ENCODE measurements around the gene RAB3IP. TPM values are rescaled to one million over a fixed set of nuclear protein-coding genes. Genes with fewer than 3 reads are reported as not detected.

Gene RAB3IP, protein sequence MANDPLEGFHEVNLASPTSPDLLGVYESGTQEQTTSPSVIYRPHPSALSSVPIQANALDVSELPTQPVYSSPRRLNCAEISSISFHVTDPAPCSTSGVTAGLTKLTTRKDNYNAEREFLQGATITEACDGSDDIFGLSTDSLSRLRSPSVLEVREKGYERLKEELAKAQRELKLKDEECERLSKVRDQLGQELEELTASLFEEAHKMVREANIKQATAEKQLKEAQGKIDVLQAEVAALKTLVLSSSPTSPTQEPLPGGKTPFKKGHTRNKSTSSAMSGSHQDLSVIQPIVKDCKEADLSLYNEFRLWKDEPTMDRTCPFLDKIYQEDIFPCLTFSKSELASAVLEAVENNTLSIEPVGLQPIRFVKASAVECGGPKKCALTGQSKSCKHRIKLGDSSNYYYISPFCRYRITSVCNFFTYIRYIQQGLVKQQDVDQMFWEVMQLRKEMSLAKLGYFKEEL
- total RNA-seq, result 23.0 TPM

DNA sequence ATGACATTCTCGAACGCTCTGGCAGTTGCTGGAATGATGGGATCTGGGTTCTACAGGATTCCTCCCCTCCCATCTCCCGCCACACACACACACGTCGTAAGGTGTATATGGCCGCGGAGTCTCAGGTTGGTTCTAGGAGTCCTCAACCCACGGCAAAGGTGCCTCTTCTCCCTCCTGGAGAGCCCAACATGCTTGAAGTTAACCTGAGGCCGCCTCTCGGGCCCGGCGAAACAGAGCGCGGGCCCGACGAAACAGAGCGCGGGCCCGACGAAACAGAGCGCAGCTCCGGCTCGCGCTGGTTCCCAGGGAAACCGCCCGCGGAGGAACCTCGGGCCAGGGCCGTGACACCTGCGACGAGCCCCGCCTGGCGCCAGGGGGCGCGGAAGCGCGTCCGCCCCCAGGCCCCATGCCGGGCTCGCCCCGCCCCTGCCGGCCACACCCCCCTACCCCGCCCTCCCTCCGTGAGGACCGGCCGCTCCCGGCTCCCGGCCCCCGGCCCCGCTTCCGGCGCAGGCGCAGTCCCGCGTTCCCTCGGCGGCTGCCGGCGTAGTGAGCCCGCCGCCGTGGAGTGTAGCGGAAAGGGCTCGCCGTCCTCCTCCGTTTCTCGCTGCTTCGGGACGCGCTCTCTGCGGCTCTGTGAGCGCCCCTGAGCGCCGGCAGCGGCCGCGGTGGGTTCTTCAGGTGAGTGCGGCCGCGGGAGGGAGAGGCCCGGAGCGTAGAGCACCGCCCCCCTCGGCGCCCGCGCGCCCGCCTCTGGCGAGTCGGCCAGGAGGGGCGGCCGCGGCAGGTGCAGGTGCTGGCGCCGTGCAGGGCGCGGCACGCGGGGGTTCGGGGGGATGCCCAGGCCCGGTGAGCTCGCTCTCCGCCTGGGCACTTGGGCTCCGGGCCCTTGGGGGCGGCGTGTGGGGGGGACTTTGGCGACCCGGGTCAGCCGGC, at the start of gene RAB3IP:
RAB3IP (plus strand) TSS at position 510 of the 936 bp plus-strand sequence. CDS start 16,549 bp downstream, outside the sequence.
- DNase-seq, result peak; percentile 94

DNA sequence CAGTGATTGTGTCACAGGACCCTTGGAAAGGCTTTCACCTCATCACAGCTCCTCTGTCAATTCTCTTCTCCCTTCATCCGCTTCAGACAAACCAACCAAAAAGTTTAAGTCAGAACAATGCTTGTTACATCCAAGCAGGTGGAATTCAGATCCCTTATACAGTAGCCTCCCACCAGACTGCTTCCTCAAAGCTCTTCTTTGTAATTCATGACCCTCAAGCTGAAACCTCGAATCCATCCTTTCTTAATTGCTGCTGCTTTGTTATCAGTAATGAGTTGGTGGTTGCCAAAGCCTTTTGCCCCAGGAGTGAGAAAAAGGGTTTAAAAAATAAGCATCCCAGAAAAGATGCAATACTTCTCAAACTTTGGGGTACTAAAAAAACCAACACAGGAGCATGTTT, 49.0 kb upstream of the RAB3IP start:
- DNase-seq, result no peak

DNA sequence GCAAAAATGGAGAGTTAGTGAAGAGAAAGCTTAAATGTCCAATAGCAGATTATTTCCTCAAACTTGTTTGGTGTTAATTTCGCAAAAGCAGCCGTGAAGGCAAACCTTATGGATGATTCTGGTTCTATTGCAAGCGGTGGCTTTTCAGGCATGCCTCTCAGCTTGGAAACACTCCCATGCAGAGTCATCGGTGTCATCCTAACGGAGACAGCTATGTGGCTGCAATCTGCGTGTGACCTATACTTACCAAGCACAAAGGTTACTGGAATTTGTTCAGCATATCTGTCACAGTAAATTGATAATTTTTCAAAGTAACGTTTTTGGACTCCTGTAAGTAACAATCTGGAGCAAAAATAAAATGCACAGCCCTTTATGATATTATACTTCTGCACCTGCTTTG, 44.5 kb upstream of the RAB3IP start:
- DNase-seq, result no peak

DNA sequence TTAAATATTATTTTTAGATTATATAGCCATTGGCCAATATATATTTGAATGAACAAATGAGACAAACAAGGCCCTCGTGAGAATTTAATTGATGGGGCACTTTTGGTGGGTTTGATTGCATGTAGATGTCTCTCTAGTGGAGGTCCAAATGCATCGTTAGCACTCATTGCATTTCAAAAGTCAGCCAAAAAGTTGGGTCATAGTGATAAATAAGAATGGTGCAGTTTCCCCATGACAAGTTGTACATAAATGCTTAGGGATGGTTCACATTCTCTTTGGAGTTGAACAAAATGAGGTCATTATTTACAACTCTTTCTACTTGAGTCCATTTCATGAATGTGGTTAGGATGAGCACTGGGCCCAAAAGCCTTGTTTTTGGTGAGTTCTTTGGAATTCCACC, 40.6 kb upstream of the RAB3IP start:
- no peak for DNase-seq

DNA sequence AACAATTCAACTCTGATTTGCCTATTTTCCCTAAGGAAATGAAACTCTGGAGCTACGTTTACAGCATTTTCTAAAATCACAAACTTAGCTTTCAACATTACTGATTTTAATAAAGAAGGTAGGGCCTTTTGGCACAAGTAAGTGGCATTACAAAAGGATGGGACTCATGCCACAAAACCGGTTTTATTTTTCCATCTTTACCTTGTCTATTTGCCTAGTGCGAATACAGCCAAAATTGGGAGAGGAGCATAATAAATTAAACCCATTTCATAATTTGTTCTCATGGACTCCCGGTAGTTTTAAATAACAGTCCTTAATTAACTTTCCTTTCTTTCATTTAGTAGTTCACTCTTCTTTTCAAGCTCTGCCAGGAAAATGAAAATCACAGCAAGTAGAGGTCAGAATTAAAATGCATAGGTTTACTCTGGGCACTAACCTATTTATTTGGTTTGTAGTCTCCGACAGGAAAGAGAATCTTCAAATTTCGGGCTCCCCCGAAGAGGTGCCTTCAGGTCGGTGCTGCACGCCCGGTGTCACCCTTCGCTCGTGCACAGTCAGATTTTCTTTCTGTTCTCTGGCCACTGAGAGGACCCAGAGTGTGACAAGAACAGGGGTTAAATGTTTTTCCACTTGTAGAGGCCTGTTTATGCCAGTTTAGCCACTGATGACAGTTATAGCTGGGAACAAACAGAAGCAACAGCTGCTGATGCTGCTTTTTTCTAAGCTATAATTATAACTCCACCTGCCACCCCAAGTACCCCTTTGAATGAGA, 39.7 kb upstream of the RAB3IP start, which contains the start of gene BEST3:
BEST3 (minus strand) TSS at position 535 of the 772 bp plus-strand sequence. CDS start 1,505 bp downstream, outside the sequence.
- peak; percentile 82 for DNase-seq

DNA sequence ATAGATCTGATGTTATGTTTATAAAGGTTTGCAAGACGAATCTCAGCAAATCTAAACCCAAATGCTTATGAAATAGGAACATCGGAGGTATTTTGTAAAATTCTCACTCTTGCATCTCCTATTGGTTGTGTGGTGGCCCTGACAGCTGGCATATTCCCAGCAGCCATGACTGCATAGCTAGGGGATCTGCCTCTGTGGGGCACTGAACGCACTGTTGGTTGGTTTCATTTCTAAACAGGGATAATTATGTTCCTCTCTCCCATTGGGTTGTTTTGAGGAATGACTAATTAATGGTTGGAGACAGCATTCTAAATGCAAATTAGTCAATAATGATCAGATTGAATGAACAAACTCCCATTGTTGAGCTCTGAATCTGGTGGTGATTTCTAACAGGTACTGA, 36.8 kb upstream of the RAB3IP start:
- DNase-seq, result no peak

DNA sequence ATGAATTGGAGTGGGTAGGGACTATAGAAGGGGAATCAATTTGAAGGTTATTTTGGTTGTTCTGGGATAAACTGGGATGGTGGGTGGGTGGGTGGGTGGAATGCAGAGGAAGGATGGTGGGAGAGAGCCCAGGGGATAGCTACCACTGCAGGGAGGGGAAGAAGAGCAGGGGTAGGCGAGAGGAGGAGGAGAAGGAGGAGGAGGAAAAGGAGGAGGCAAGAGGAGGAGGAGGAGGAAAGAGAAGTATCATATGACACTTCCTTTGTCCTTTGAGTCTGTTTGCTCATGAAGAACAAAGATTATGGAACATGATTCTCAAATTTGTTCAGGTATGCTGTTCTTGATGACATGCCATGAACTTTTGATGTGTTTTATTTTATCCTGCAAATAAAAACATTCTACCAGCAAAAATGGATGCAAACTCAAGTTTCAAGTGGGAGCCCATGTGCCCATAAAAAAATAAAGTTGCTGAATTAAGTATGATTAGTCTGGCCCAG, 35.5 kb upstream of the RAB3IP start:
- no peak for DNase-seq

DNA sequence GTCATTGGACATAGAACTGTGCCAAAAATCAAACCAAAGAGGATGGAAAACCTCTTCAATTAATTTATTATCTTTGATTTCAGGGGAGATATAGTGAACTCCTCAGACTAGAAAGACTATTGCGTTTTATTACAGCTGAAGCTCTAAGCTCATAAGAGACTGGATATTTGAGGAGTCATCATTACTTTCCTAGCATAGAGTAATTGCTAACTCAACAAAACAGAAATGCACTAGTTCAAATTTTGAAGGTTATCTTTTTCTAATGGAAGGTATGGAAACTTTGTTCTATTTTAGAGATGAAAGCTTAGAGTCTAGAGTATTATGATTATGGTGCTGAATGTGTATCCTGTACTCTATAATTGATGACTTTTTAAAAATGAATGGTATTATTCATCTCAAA, 34.3 kb upstream of the RAB3IP start:
- DNase-seq, result no peak

DNA sequence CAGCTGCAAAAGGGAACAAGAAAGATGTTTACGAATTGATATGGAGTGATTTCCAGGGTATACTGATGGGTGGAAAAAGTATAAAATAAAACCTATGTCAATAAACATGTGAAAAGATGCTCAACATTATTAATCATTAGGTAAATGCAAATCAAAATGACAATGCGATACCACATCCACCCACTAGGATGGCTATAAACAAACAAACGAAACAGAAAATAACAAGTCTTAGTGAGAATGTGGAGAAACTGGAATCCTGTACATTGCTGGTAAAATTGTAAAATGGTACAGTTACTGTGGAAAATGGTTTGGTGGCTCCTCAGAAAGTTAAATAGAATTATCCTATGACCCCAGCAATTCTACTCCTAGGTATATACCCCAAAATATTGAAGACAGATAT, 30.0 kb upstream of the RAB3IP start:
- no peak for DNase-seq

DNA sequence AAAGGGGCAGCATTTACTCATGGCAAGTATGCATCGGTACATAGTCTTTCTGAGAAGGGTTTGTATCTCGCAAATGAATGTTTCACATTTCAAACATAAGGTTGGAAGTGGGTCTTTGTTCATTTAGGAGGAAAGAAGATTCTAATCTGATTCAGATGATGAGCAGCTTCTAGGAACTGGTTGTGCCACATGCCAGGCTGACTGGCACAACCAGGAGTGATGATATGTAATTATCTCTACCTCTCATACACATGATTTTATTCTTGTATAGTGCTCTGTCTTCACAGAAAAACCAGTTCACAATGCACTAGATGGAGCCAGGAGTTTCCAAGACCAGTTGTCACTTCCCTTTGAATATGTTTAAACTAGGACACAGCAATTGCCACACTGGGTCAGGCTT, 25.8 kb upstream of the RAB3IP start:
- no peak for DNase-seq

DNA sequence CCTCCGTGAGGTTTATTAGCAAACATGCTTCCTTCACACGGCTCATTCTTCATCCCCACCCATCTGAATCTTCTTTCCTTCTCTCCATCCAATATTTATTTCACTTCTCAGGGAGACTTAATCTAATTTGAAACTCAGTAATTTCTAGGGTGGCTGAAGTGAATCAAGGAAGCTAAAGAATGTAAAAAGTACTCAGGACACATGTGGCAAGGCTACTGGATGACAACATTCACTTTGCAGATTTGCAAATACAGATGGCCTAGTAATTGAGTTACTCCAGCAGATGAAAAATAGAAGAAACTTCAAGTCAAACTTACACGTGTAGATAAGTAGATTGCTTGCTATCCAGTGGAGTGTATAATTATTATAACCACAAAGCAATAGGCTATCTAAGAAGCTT, 24.1 kb upstream of the RAB3IP start:
- DNase-seq, result no peak

DNA sequence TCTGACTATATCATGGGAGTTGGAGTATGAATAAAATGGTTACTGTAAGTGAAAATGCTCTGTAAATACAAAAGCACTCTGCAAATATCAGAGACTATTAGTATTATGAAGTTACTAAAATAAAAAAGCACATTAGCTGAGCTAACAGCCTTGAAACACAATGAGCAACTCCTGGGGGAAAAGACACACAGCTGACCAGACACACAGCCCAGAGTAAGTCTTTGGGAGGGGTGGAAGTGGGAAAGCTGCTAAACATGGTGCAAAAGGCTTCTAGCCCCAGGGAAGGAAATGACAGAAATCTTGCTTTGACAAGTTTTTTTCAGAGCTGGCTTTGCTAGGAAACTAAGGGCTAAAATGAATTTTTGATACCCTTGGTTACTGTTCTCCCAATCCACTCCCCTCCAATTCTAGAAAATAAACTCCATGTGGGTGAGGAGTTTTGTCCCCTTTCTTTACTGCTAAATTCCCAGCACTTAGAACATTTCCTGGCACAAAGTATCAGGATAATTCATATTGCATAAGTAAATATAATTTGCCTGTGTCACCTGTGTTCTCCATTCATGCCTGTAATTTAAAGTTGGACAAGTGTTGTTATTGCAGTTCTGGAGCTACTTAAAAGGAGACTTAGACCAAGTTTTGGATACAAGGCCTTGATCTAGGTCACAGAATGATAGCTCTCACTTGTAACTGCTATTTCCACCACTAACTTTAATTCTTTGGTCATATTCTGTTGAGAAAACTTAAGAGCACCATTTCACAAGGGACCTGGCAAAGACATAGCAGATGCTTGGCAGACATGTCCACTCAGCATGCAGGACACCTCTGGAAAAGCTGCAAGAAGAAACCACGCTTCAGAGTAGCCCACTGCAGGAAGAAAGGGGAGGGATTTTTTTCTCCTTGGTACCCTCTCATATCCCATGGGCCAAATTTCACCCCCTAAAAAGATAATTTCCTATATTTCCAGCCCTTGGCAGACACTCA, 19.0 kb upstream of the RAB3IP start:
- peak; percentile 6 for DNase-seq

DNA sequence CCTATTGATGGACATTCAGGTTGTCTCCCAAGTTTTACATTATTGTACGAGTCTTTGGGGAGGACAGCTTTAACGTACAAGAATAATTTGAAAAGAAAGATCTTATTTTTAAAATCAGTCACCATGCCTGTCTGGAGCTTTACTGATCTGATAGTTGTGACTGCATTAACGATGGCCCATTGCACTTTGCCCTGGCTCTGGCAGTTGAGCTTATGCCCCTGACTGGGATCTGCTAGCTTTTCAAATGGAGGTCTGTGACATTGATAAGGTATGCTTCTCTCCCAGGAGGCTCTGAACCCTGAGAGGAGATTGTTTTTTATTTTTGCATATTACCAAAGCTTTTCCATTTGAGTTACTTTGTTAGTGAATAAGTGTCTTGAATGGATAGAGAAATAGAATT, 17.9 kb upstream of the RAB3IP start:
- no peak for DNase-seq

DNA sequence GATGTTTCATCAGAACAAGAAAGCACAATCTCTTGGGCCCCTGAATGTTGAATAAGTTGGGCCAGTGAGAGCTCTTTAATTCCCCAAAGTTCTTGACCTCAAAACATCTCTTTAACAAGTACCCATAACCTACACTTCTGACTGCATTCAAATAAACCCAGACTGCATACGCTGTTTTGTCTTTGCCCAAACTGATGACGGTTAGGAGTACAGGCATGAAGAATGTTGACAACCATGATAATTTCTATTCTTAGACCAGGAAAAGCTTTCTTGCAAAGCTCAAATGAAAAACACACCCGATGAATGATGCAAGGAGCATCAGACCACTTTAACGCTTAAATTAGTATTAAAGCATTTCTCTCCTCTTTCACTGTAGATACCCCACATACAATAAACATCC, 11.7 kb upstream of the RAB3IP start:
- no peak for DNase-seq

DNA sequence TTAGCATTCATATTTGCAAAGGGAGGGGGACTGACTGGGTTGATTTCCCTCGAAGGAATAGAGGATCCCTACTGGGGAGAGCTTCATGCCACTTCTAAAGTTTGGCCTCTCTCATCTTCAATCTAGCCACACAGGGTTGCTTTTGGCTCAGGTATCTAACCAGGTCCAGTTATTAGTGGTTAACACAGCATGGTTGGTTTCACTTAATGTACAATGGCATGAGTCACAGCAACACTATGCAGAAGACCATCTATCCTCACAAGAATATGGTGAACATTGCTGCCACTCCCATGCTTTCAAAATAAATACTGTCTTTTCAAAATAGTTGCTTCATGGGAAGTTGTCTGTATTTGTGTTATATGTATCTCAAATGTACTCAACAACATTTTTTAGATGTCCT, 6.6 kb upstream of the RAB3IP start:
- DNase-seq, result no peak

DNA sequence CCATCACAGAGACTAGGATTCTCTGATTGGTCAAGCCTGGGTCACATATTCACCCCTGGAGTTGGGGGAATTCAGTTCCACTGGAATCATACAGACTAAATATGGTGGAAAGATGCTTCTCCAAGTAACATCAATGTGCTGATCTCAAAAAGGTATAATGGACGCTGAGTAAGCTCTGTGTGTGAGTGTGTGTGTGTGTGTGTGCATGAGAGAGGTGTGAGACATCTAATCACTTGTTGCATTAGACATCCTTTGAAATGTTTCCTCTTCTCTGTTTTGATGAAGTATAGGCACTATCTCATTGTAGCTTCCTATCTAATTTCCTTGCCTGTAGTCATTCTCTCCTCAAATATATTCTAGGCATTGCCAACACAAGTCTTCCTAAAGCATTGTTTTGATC, 5.0 kb upstream of the RAB3IP start:
- no peak for DNase-seq

DNA sequence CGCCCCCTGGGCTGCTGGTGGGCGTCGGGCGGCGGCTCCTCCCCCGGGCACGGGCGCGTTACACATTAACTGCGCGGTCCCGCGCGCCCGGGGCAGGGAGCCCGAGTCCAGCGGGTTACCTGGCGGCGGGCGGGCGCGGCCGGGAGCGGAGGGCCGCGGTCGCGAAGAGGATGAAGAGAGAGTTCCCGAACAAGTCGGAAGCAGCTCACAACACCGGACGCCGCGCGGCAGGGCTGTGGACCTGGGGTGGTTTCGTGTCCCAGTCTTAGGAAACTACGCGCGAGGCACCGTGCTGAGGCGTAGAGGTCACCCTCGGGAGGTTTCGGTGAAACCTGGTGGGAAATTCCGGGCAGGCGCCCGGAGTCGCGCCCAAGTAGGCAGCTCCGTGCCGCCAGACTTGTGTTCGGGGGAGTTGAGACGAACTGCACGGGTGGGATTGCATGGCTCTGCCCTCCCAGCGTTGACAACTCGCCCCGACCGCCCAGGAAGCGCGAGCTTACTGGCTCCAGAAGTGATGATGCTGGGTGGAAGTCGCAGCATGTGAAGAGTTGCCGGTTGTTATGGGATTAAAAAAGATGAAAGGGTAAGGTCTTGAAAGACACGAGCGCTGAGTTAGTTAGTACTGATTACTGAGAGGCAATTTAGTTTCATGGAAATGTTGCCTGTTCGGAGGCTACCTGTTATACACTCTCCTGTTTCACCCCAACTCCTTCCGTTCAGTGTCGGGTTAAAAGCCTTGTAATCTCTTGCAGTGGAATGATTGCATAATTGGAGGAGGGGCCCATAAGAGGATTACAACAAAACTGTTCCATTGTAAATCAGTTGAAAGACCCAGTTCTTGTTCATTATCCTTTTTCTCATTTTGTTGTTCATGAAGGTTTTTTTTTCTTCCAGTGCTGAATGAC, 879 bp downstream of the RAB3IP start:
- DNase-seq, result peak; percentile 69

DNA sequence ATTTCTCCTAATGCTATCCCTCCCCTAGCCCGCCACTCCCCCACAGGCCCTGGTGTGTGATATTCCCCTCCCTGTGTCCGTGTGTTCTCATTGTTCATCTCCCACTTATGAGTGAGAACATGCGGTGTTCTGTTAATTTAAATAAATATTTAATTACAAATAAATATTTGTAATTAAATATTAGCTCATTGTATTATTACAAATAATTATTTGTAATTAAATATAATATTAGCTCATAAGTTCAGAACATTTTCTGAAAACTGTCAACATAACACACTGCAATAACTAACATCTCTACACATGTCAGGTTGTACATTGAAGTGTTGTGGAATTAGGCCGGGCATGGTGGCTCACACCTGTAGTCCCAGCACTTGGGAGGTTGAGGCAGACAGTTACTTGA, 5.4 kb downstream of the RAB3IP start:
- no peak for DNase-seq

DNA sequence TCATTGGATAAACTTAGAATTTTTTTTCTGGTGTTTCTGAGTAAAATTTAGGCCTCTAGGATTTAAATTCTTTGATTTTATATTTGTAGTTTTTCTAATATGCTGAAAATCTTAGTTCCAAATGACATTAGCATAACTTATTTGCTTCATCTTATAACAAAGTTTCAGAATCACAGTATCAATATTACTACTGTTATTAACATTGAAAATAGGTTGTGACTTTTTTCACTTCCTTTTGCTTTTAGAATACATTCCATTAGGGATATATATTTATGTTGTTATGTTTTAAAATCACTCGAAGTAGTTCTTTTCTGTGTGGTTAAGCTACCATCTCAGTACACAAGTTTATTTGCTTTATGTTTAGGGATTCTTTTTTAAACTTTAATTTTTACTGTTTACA, 12.8 kb downstream of the RAB3IP start:
- no peak for DNase-seq

DNA sequence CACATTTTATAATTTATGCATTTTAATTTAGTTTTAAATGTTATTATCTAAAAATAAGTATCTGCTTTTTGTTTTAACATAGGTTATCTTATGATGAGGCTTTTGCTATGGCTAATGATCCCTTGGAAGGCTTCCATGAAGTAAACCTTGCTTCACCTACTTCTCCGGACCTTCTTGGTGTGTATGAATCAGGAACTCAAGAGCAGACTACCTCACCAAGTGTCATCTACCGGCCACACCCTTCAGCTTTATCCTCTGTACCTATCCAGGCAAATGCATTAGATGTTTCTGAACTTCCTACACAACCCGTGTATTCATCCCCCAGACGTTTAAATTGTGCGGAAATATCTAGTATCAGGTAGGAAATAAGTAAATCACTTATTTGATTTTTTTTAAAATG, 16.6 kb downstream of the RAB3IP start:
- no peak for DNase-seq

All from tongue (tissue), 2 donors.